ENCODE data around the gene ACTRT1. TPM values are rescaled to one million over a fixed set of nuclear protein-coding genes. Genes with fewer than 3 reads are reported as not detected.

ACTRT1 gene
- total and polyA plus RNA-seq, 4 donors = not detected

- TF ChIP-seq RAD21 (IDR thresholded peaks at IDR 0.05) (no peak), TAF1 (conservative IDR thresholded peaks at IDR 0.05) (no peak), HNF4G (IDR thresholded peaks at IDR 0.05) (no peak), FOXA1 (IDR thresholded peaks at IDR 0.05) (no peak), ATF3 (IDR thresholded peaks at IDR 0.05) (no peak), HNF4A (conservative IDR thresholded peaks at IDR 0.05) (no peak), MAX (IDR thresholded peaks at IDR 0.05) (no peak), FOXA2 (IDR thresholded peaks at IDR 0.05) (no peak)
- H3K27ac ChIP-seq (ENCODE audit: low read depth in 1 of 2, low read length in 2 of 2) = no peak overlapping the region
- peaks cover 0 to 5% (median 0%) of the 10 kb centered on the region in 4 donors for H3K9me3 ChIP-seq (ENCODE audit: control insufficient read depth in 4 of 4, low read length in 3 of 4)
- no peak for DNase-seq (ENCODE audit: low spot score)
- no peaks in the 10 kb centered on the region for H3K4me1 ChIP-seq (ENCODE audit: control insufficient read depth in 4 of 4, insufficient read depth in 4 of 4, low read length in 3 of 4)
- 86% methylated on average over 10 of the region's 10 CpGs for WGBS
- no peaks in the 10 kb centered on the region for H3K36me3 ChIP-seq (ENCODE audit: control insufficient read depth in 4 of 4, insufficient read depth in 3 of 4, low read depth in 1 of 4, low read length in 3 of 4)
- no peak overlapping the region for H3K4me3 ChIP-seq (ENCODE audit: low read depth in 1 of 3, low read length in 3 of 3)
- no peak overlapping the region for H3K9ac ChIP-seq (ENCODE audit: low read depth in 1 of 2, low read length in 2 of 2)
- H3K27me3 ChIP-seq (ENCODE audit: control insufficient read depth in 4 of 4, insufficient read depth in 4 of 4, low read length in 3 of 4) = peaks cover 0 to 4% (median 0%) of the 10 kb centered on the region in 4 donors
These were observed 677 bp downstream of the ACTRT1 start for GRCh38 chrX:128051526-128051925.

GRCh38 chrX:128035318-128035717 is 16.9 kb downstream of the ACTRT1 start:
- no peak overlapping the region for H3K4me3 ChIP-seq (ENCODE audit: low read depth in 1 of 3, low read length in 3 of 3)
- H3K36me3 ChIP-seq (ENCODE audit: control insufficient read depth in 4 of 4, insufficient read depth in 3 of 4, low read depth in 1 of 4, low read length in 3 of 4) = no peaks in the 10 kb centered on the region
- H3K4me1 ChIP-seq (ENCODE audit: control insufficient read depth in 4 of 4, insufficient read depth in 4 of 4, low read length in 3 of 4) = no peaks in the 10 kb centered on the region
- TF ChIP-seq SP1 (IDR thresholded peaks at IDR 0.05) (no peak), RAD21 (IDR thresholded peaks at IDR 0.05) (no peak), YY1 (IDR thresholded peaks at IDR 0.05) (no peak), FOXA2 (IDR thresholded peaks at IDR 0.05) (no peak), CTCF (IDR thresholded peaks at IDR 0.05; ENCODE audit: low read depth, low read length, missing input control) (no peak), MAX (IDR thresholded peaks at IDR 0.05) (no peak), JUND (IDR thresholded peaks at IDR 0.05) (no peak), HNF4A (conservative IDR thresholded peaks at IDR 0.05) (no peak), EGR1 (IDR thresholded peaks at IDR 0.05; ENCODE audit: low read depth in 2 of 2) (no peak), GABPA (IDR thresholded peaks at IDR 0.05 in 1 of 2, conservative IDR thresholded peaks at IDR 0.05 in 1 of 2) (no peak), NR2F2 (IDR thresholded peaks at IDR 0.05) (no peak), TAF1 (conservative IDR thresholded peaks at IDR 0.05) (no peak), ATF3 (IDR thresholded peaks at IDR 0.05) (no peak), ZBTB33 (IDR thresholded peaks at IDR 0.05) (no peak), REST (IDR thresholded peaks at IDR 0.05) (no peak), FOXA1 (IDR thresholded peaks at IDR 0.05) (no peak), RXRA (IDR thresholded peaks at IDR 0.05) (no peak), HNF4G (IDR thresholded peaks at IDR 0.05) (no peak)
- H3K27me3 ChIP-seq (ENCODE audit: control insufficient read depth in 4 of 4, insufficient read depth in 4 of 4, low read length in 3 of 4) = no peaks in the 10 kb centered on the region
- no peaks in the 10 kb centered on the region for H3K9me3 ChIP-seq (ENCODE audit: control insufficient read depth in 4 of 4, low read length in 3 of 4)
- no peak for DNase-seq (ENCODE audit: low spot score)
- H3K9ac ChIP-seq (ENCODE audit: low read depth in 1 of 2, low read length in 2 of 2) = no peak overlapping the region
- H3K27ac ChIP-seq (ENCODE audit: low read depth in 1 of 2, low read length in 2 of 2) = no peak overlapping the region
